ENCODE measurements around the gene ADAM10.
A peak's percentile ranks its signal among the peaks of the same experiment; 100 is the strongest.

ADAM10 gene

GRCh38 chr15:58755956-58756355 is 6.4 kb upstream of the ADAM10 start:
- no peak for DNase-seq

GRCh38 chr15:58755350-58755749 is 5.8 kb upstream of the ADAM10 start:
- DNase-seq: no peak

DNA sequence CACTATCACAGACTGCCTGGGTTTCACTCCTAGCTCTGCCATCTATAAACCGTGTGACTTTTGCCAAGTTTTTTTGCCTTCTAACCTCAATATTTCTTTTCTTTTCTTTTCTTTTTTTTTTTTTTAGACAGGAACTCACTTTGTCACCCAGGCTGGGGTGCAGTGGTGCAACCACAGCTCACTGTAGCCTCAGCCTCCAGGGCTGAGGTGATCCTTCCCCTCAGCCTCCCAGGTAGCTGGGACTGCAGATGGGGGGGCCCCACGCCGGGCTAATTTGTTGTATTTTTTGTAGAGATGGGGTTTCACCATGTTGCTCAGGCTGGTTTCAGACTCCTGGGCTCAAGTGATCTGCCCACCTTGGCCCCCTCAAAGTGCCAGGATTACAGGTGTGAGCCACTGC is 3.2 kb upstream of the ADAM10 start:
- DNase-seq: no peak

- peak; percentile 16 for DNase-seq
These were observed 515 bp downstream of the ADAM10 start for GRCh38 chr15:58748852-58749531.

- DNase-seq: peak; percentile 26
These were observed 1.3 kb downstream of the ADAM10 start for GRCh38 chr15:58748040-58748851.

DNA sequence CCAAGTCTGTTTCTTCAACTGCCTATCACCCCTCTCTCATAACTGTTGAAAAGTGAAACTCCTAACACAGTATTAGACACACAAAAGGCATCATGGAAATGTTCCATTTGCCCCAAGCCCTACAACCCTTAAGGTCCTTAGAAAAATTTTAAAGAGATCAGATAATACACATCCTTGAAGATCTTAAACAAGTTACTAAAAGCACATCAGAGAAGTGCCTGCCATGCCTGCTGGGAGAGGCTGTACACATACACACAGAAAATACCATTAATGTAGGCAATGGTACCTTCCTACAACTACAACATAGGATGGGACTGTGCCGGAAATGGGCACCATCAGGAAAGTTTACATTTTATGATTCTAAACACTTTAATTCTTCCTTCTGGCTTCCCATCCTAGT is 3.3 kb downstream of the ADAM10 start:
- no peak for DNase-seq

GRCh38 chr15:58742819-58743502 is 6.5 kb downstream of the ADAM10 start:
- DNase-seq: no peak

- DNase-seq: no peak
These were observed 7.3 kb downstream of the ADAM10 start for GRCh38 chr15:58742022-58742813.

DNA sequence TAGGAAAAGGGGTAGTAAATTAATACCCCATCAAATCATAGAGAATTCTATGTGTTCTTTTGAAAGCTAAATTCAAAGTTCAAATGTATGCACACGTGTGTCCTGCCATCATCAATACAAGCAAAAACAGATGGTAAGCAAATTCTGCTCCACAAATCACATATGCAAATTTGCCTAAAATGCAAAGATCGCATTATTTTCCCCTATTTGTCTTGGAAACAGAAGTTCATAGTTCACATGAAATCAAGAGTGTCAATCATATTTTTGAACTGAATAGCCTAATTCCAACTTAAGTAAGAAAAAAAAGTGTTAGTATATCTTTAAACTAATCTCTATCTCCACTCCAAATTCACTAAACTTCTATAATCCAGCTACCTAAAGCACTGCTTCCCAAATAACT is 8.5 kb downstream of the ADAM10 start:
- DNase-seq: no peak

DNA sequence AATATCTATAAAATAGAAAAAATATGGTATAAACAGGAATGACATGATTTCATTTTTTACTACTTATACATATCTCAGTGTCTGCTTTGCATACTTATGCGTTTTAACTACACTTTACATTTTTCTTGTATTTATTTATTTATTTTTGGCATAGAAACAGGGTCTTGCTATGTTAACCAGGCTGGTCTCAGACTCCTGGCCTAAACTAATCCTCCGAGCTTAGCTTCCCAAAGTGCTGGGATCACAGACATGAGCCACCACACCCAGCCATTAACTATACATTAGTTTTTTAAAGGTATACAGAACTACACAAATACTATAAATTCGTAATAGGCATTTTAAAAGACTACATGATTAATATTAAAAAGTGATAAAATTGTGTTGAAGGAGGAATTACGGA is 9.1 kb downstream of the ADAM10 start:
- DNase-seq: no peak

DNA sequence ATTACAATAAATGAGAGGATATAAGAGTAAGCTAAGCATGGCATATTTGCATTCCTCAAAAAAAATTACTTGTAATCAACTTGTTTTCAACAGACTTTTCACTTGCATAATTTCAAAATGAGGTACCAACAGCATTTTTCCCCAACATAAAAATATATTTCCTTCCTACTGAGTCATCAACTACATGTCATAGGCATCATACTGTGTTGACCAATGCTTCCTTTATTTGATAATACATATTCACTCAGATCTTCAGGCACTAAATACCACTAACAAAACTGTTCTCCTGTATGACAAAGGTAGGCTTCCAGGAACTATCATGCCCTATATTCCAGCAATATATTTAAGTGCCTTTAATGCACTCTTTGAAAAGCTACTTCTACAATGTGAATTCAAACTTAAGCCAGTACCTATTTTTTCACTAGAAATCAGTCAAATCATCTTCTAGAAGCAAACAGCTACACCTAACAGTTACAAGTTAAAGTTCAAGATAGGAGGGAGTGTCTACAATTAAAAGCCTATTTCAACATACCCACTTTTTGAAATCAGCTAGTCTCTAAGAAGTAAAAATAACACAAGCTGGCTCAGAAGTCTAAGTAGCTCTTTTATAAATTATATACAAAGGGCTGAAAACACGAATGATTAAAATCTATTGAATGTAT is 11.3 kb downstream of the ADAM10 start:
- no peak for DNase-seq

GRCh38 chr15:58737298-58737697 is 12.2 kb downstream of the ADAM10 start:
- no peak for DNase-seq

- no peak for DNase-seq
These were observed 13.4 kb downstream of the ADAM10 start for GRCh38 chr15:58736018-58736643.

GRCh38 chr15:58734859-58735258 is 14.6 kb downstream of the ADAM10 start:
- DNase-seq: no peak

GRCh38 chr15:58732625-58733363 is 16.7 kb downstream of the ADAM10 start:
- no peak for DNase-seq

- DNase-seq: no peak
These were observed 17.6 kb downstream of the ADAM10 start for GRCh38 chr15:58731756-58732535.

DNA sequence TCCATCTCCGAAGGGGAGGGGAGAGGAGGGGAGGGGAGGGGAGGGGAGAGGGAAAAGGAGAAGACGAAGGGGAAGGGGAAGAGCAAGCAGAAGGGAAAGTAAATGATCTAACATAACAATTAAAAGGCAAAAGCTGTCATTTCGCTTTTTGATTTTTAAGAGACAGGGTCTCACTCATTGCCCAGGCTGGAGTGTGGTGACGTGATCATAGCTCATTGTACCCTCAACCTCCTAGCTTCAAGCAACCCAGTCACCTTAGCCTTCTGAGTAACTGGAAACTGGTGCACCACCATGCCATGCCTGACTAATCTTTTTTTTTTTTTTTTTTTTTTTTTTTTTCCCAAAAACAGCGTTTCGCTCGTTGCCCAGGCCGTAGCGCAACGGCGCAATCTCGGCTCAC is 22.6 kb downstream of the ADAM10 start:
- no peak for DNase-seq

DNA sequence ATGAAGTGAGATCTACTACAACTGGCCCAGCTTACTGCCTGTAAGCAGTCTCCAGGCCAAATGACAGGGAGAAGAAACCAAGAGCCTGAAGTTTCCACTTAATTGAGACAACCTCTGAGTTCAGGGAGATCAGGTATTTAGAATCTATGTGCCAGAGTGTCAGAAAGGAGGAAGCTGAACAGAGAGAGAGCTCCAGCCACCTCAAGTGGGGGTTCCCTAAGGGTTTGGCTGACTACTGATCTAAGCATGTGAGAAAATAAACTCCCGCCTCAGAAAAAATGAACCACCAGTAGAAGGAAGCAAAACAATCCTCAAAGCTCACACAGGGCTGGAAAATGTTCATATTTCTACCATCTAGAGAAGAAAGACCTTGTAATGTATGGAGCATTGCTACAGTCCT is 25.0 kb downstream of the ADAM10 start:
- DNase-seq: no peak

DNA sequence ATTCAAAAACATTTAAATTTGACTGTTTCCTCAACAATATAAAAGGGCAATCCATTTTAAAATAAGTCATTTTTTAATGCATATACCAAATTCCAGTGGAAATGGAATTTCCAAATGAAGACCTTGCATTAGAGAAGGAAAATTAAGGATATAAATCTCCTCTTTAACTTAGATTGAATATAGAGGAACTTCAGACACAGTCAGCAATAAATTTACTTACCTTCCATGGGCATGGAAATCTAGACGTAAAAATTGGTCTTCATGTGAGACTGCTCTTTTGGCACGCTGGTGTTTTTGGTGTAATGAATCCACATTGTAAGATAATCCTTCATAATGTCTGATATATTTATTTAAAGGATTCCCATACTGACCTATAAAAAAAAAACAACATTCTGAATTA is 32.1 kb downstream of the ADAM10 start:
- no peak for DNase-seq

- no peak for DNase-seq
These were observed 33.5 kb downstream of the ADAM10 start for GRCh38 chr15:58716027-58716426.

Data from effector CD4-positive, alpha-beta T cell (primary cell).